PFSK-1 (cell line): ENCODE data around the gene RSPH1.

ENCODE experiments used
- FOXP2 ChIP-seq: optimal IDR thresholded peaks from 2 replicates; pipeline ENCODE3; 2011; ENCODE audit warnings: borderline replicate concordance, control low read depth, inconsistent platforms; ENCODE audit not compliant: insufficient read depth; ENCODE audit errors: extremely low read length, extremely low read depth
- POLR2AphosphoS5 ChIP-seq: IDR thresholded peaks from 2 replicates; pipeline ENCODE4 v1.6.1; 2012; ENCODE audit warnings: low read depth, mild to moderate bottlenecking, control low read depth, low read length, moderate library complexity
- REST ChIP-seq, 2 experiments: IDR thresholded peaks; 2 replicates each; pipeline versions ENCODE4 v1.6.1 to v1.8.0; 2011 to 2012; ENCODE audit warnings: low read depth in 2 of 2, low read length in 2 of 2, control low read depth in 1 of 2, inconsistent platforms in 1 of 2, mild to moderate bottlenecking in 1 of 2, moderate library complexity in 1 of 2; ENCODE audit not compliant: insufficient read depth in 1 of 2
- SIN3A ChIP-seq: IDR thresholded peaks from 2 replicates; pipeline ENCODE4 v1.6.1; 2012; ENCODE audit warnings: mild to moderate bottlenecking, low read length, moderate library complexity, borderline replicate concordance; ENCODE audit not compliant: insufficient read depth
- TAF1 ChIP-seq: IDR thresholded peaks from 2 replicates; pipeline ENCODE4 v1.6.1; 2012; ENCODE audit warnings: low read length, control low read depth, borderline replicate concordance; ENCODE audit not compliant: insufficient read depth

- TF ChIP-seq TAF1 (no peak), POLR2AphosphoS5 (no peak), SIN3A (no peak), REST (IDR thresholded peaks at IDR 0.05; ENCODE audit: insufficient read depth in 1 of 2, low read depth in 2 of 2, low read length in 2 of 2) (no peak), FOXP2 (no peak)
These were observed 44.4 kb upstream of the RSPH1 start for GRCh38 chr21:42540396-42540795.
